IPS-15b (cell line): Measurements from ENCODE around the gene HCN3.
"Not testable (repeated sequence)": the region's sequence is repeated elsewhere in the genome, so short reads cannot be mapped to it uniquely, and the experiment has no call there.

Experiments used
- H3K27me3 ChIP-seq: one replicate; pipeline ENCODE4 v1.6.1; 2013; ENCODE audit warnings: low read length; ENCODE audit not compliant: control insufficient read depth, insufficient read depth
- H3K36me3 ChIP-seq: one replicate; pipeline ENCODE4 v1.6.1; 2013; ENCODE audit warnings: low read length; ENCODE audit not compliant: control insufficient read depth, insufficient read depth
- H3K4me1 ChIP-seq: one replicate; pipeline ENCODE4 v1.6.1; 2013; ENCODE audit warnings: mild to moderate bottlenecking, low read length; ENCODE audit not compliant: control insufficient read depth, insufficient read depth
- H3K4me3 ChIP-seq: one replicate; pipeline ENCODE4 v1.5.1; 2013; ENCODE audit warnings: low read depth, low read length
- H3K9ac ChIP-seq: one replicate; pipeline ENCODE4 v1.6.1; 2013; ENCODE audit warnings: low read depth, mild to moderate bottlenecking, low read length
- H3K9me3 ChIP-seq: one replicate; pipeline ENCODE4 v1.6.1; 2013; ENCODE audit warnings: mild to moderate bottlenecking, low read length; ENCODE audit not compliant: control insufficient read depth, insufficient read depth

Gene HCN3

DNA sequence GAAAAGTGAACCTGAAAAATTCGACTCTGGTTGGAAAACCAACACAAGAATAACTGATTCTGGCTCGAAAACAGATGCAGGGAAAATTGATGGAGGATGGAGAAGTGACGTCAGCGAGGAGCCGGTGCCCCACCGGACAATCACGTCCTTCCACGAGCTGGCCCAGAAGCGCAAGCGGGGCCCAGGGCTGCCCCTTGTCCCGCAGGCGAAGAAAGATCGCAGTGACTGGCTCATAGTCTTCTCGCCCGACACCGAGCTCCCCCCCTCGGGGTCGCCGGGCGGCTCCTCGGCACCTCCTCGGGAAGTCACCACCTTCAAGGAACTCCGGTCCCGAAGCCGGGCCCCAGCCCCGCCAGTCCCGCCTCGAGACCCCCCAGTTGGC, 45.3 kb downstream of the HCN3 start:
- peak overlapping the region; percentile 97 for H3K4me3 ChIP-seq
- H3K4me1 ChIP-seq: peaks cover 16% of the 10 kb centered on the region
- peaks cover 6% of the 10 kb centered on the region for H3K36me3 ChIP-seq
- H3K27me3 ChIP-seq: peaks cover 12% of the 10 kb centered on the region
- no peaks in the 10 kb centered on the region for H3K9me3 ChIP-seq
- no peak overlapping the region for H3K9ac ChIP-seq

DNA sequence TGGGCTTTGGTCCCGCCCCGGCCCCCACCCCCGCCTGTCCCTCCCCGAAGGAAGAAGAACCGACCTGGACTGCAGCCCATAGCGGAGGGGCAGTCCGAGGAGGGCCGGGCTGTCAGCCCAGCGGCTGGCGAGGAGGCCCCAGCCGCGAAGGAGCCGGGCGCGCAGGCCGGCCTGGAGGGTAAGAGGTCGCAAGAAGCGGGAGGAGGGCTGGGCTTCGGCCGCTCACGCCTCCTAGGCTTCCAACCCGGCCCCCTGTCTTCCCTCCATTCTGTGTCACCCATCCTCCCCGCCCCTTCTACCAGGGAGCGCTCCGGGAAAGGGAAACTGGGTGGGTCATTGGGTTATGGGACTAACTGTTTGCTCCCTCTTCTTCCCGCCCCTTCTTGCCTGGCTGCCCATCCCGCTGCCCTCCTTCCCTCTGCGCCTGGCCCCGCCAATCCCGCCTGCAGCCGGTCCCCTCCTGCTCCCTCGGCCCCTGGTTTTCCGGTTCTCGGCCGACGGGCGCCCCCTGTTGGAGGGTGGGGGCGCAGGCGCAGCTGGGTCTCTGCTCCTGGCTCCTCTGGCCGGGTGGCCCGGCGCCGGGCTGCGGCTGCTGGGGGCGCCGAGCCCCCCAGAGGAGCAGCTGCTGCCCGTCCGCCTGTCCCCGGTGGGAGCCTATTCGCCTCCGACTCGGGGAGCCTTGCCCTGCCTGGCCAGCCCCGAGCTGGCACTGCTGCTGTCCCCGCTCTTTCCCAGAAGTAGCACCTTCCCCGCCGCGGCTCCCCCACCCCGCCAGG, 45.9 kb downstream of the HCN3 start:
- Histone ChIP-seq H3K4me1 (peaks cover 16% of the 10 kb centered on the region), H3K9me3 (no peaks in the 10 kb centered on the region), H3K9ac (no peak overlapping the region), H3K36me3 (peaks cover 10% of the 10 kb centered on the region), H3K27me3 (peaks cover 12% of the 10 kb centered on the region), H3K4me3 (peak overlapping the region; percentile 97)

DNA sequence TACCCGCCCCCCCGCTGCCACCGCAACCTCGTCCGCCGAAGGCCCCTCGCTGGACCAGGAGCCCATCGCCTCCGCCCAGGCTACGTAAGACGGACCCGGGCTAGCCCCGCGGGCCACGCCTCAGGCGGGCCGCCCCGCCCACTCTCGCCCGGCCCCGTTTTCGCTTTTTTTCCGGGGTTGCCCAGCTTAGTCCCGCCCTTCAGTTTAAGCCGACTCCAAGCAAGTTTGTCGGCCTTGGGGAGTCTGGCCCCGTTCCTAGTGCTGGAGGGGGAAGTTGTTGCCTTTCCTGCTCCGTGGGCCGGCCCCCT, 46.4 kb downstream of the HCN3 start:
- Histone ChIP-seq H3K4me1 (peaks cover 16% of the 10 kb centered on the region), H3K4me3 (peak overlapping the region; percentile 97), H3K36me3 (peaks cover 14% of the 10 kb centered on the region), H3K27me3 (peaks cover 12% of the 10 kb centered on the region), H3K9me3 (no peaks in the 10 kb centered on the region), H3K9ac (peak overlapping the region; percentile 74)

DNA sequence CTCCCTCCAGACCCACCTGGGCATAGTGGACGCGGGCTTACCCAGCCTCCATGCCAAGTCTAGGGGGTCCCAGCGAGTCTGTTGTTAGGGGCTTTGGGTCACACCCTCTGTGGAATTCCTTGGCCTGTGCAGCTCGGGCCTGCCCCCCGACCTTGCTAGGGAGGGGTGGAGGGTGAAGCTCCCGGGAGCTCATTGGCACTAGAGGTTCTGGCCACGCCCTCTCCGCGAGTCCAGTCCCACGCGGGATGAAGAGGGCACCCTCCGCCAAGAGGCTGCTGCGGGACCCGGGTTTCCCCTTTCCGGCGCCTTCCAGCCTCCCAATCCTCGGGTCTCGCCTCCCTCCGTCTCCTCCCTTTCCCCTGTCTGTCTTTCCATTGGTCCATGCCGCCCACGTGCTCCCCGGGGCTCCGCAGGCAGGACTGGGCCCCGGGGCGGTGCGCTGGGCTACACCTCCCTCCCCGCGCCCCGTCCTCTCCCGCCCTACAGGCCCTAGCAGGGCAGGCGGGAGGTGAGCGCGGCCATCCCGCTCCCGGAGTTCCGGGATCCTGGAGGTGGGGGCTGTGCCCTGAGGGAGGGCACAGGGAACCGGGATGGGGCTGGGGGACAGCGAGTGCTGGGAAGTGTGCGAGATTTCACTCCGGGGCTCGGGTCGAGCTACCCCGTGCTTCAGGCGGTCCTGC, 46.9 kb downstream of the HCN3 start:
- Histone ChIP-seq H3K9ac (peak overlapping the region; percentile 74), H3K4me1 (peaks cover 16% of the 10 kb centered on the region), H3K36me3 (peaks cover 14% of the 10 kb centered on the region), H3K4me3 (peak overlapping the region; percentile 97), H3K27me3 (peaks cover 12% of the 10 kb centered on the region), H3K9me3 (no peaks in the 10 kb centered on the region)

DNA sequence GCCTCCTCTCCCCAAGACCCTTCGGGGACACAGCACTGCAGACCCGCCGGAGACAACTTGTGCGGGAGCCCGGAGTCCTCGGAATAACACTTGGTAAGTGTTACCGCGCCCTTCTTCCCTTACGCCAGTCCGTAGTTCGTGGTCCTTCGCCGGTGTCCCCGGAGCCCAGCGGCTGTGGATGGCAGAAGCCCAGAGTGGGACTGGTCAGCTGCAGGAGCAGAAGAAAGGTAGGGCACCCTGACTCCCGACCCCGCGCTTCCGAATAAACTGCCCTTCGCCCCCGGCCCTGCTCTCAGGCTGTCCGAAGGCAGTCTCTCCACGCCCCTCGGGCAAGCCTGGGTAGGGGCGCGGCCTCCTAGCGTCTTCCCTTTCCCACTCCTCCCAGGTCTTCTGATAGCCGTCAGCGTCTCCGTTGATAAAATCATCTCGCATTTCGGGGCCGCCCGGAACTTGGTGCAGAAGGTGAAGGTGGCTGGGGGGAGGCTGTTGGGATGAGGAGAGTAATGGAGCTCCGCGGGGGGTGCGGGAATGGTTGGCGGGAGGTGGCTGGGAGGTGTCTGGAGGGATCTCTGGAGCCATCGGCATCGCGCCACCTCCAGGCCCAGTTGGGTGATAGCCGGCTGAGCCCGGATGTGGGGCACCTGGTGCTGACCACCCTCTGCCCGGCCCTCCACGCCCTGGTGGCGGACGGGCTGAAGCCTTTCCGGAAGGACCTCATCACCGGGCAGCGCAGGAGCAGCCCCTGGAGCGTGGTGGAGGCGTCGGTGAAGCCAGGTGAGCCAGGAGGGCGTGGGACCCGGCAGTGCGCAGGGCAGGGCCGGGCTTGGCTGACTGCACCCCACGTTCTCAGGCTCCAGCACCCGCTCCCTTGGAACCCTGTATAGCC, 47.7 kb downstream of the HCN3 start:
- Histone ChIP-seq H3K36me3 (peaks cover 16% of the 10 kb centered on the region), H3K27me3 (peaks cover 12% of the 10 kb centered on the region), H3K9me3 (no peaks in the 10 kb centered on the region), H3K4me1 (peaks cover 15% of the 10 kb centered on the region), H3K4me3 (peak overlapping the region; percentile 97), H3K9ac (peak overlapping the region; percentile 74)

DNA sequence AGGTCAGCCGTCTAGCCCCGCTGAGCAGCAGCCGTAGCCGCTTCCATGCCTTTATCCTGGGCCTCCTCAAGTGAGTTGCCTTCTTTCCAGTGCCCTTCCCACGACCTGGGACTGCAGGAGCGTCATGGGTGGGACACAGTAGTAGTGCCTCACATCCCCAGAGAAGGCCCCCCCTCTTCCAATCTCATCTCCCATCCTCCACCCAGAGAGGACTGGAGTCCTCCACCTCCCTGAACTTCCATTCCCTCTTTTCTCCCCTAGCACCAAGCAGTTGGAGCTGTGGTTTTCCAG, 48.3 kb downstream of the HCN3 start:
- Histone ChIP-seq H3K4me3 (peak overlapping the region; percentile 97), H3K4me1 (peaks cover 12% of the 10 kb centered on the region), H3K27me3 (peaks cover 12% of the 10 kb centered on the region), H3K36me3 (peaks cover 21% of the 10 kb centered on the region), H3K9ac (no peak overlapping the region), H3K9me3 (no peaks in the 10 kb centered on the region)

DNA sequence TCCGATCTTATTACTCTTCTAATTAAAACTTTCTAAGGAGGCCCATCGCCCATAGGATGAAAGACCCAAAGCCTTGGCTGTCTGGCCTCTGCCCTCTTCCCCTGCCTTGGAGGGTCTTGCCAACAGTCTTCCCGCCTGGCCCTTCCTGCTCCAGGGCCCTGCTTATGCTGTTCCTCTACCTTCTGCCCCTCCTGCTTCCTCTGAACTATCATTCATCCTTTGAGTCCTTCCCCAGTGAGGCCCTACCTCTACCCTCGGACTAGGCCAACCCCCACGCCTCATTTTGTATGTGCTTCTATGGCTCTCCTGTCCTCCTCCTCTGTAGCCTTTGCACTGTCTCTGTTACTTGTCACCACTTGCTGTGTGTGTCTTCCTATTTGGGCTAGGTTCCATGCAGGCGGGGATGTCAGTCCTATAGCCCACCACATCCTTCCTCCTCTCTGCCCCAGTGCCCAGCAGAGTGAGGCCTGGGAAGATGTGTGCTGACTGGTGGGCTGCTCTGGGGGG, 48.8 kb downstream of the HCN3 start:
- Histone ChIP-seq H3K4me3 (no peak overlapping the region), H3K36me3 (peaks cover 26% of the 10 kb centered on the region), H3K9ac (no peak overlapping the region), H3K9me3 (no peaks in the 10 kb centered on the region), H3K27me3 (peaks cover 12% of the 10 kb centered on the region), H3K4me1 (peaks cover 12% of the 10 kb centered on the region)

DNA sequence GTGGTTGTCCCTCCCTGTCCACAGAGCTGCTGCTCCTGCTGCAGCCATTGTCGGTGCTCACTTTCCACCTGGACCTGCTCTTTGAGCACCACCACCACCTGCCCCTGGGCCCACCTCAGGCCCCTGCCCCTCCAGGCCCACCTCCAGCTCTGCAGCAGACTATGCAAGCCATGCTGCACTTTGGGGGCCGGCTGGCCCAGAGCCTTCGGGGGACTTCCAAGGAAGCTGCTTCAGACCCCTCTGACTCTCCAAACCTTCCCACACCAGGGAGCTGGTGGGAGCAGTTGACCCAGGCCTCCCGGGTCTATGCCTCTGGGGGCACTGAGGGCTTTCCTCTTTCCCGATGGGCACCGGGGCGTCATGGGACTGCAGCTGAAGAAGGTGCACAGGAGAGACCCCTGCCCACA, 49.4 kb downstream of the HCN3 start:
- H3K4me1 ChIP-seq: peaks cover 10% of the 10 kb centered on the region
- H3K4me3 ChIP-seq: no peak overlapping the region
- peaks cover 30% of the 10 kb centered on the region for H3K36me3 ChIP-seq
- H3K27me3 ChIP-seq: peaks cover 8% of the 10 kb centered on the region
- H3K9ac ChIP-seq: no peak overlapping the region
- H3K9me3 ChIP-seq: no peaks in the 10 kb centered on the region

DNA sequence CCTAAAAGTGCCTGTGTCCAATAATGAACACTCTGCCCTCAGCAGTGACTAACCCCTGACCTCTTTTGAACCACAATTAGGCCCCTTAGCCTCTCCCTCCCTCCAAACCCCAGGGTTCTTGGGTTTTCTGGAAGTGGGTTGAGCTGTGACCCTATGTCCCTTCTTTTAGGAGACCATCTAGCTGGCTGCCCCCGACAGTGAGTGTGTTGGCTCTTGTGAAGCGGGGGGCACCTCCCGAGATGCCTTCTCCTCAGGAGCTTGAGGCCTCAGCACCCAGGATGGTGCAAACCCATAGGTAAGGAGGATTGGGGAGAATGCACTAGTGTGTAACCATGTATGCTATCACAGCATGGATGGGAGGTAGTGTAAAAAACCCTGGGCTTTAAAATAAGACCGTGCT, 50.7 kb downstream of the HCN3 start:
- Histone ChIP-seq H3K4me1 (peaks cover 2% of the 10 kb centered on the region), H3K4me3 (no peak overlapping the region), H3K9ac (no peak overlapping the region), H3K36me3 (peaks cover 30% of the 10 kb centered on the region), H3K27me3 (no peaks in the 10 kb centered on the region), H3K9me3 (no peaks in the 10 kb centered on the region)

DNA sequence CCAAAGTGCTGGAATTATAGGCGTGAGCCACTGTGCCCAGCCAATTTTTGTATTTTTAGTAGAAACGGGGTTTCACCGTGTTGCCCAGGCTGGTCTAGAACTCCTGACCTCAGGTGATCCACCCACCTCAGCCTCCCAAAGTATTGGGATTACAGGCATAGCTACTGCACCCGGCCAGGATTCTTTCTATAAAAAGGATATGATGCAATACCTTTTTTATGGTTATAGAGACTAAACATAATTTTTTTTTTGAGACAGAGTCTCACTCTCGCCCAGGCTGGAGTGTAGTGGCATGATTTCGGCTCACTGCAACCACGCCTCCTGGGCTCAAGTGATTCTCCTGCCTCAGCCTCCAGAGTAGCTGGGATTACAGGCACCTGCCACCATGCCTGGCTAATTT, 51.6 kb downstream of the HCN3 start:
- H3K4me3 ChIP-seq, H3K9me3 ChIP-seq, H3K27me3 ChIP-seq, H3K4me1 ChIP-seq, H3K9ac ChIP-seq: not testable (repeated sequence)
- H3K36me3 ChIP-seq: peaks cover 30% of the 10 kb centered on the region

DNA sequence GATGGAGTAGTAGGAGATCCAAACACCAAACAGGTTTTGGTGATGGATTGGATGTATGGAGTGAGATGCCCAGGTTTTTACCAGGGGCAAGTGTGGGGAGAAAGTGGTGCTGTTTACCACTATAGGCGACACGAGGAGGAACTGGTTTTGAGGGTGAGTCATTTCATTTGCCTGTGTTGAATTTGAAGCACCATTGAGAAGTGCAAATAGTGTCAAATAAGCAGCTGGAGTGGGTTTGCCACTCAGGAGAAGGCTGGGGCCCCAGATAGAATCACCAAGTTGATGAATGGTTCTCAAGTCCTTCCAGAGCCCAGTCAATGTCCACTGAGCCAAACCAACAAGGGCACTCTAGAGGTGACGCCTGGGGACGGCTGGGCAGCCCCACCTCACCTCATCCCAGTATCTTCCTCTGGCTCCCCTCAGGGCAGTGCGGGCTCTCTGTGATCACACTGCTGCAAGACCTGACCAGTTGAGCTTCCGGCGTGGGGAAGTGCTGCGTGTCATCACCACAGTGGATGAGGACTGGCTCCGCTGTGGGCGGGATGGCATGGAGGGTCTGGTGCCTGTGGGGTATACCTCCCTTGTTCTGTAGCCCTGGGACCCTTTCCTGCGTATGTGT, 52.8 kb downstream of the HCN3 start:
- peaks cover 2% of the 10 kb centered on the region for H3K4me1 ChIP-seq
- H3K36me3 ChIP-seq: peaks cover 30% of the 10 kb centered on the region
- no peak overlapping the region for H3K4me3 ChIP-seq
- H3K9me3 ChIP-seq: no peaks in the 10 kb centered on the region
- H3K27me3 ChIP-seq: no peaks in the 10 kb centered on the region
- no peak overlapping the region for H3K9ac ChIP-seq
